Psoas muscle (tissue), 8 donors: ENCODE data around the gene CKM. TPM values are rescaled to one million over a fixed set of nuclear protein-coding genes. Genes with fewer than 3 reads are reported as not detected.

Experiments used
- ATAC-seq, 4 donors: fragments of 200-7000 bp; cut with Tn5 transposase; one replicate each; pipeline ENCODE4 v1.9.1; 2020; ENCODE audit warnings: moderate library complexity in 3 of 4, mild to moderate bottlenecking in 2 of 4
- DNase-seq, 2 donors: peaks; one replicate each; pipeline ENCODE4 v3.0.0-alpha.2; 2020
- H3K27ac ChIP-seq: fragments of 200-600 bp; one replicate; pipeline ENCODE4 v1.8.0; 2022
- H3K27me3 ChIP-seq, 3 donors: fragments of 200-600 bp in 1 of 3; one replicate each; pipeline versions ENCODE4 v1.6.1 to v1.8.0; 2013 to 2022; ENCODE audit warnings: low read length in 2 of 3, mild to moderate bottlenecking in 2 of 3, moderate library complexity in 1 of 3; ENCODE audit not compliant: insufficient read depth in 3 of 3
- H3K36me3 ChIP-seq, 2 donors: fragments of 200-600 bp in 1 of 2; one replicate each; pipeline versions ENCODE4 v1.6.1 to v1.8.0; 2013 to 2022; ENCODE audit warnings: low read depth in 1 of 2, mild to moderate bottlenecking in 1 of 2, moderate library complexity in 1 of 2; ENCODE audit not compliant: insufficient read depth in 1 of 2
- H3K4me1 ChIP-seq: fragments of 200-600 bp; one replicate; pipeline ENCODE4 v1.8.0; 2022
- H3K4me3 ChIP-seq: fragments of 200-600 bp; one replicate; pipeline ENCODE4 v1.8.0; 2022; ENCODE audit warnings: mild to moderate bottlenecking
- H3K9me3 ChIP-seq: fragments of 200-600 bp; one replicate; pipeline ENCODE4 v1.8.0; 2022
- WGBS, 3 donors: extraction: QIAGEN DNeasy Blood & Tissue Kit; methylation state at CpG; one replicate each; pipeline versions ENCODE4 v1.1.6 to v1.1.7; 2013; 5-methylcytosine and 5-hydroxymethylcytosine counted together
- intact Hi-C, 2 donors: fragments of 100-400 bp; cut with DNase I; formaldehyde crosslinking; loops; one replicate each; pipeline versions ENCODE4 v1.11.0 to v1.14.2; 2022
- polyA plus RNA-seq, 3 donors: library from polyadenylated mRNA; stranded (reverse); fragments of 200-250 nt; gene quantifications; one replicate each; pipeline ENCODE4 v1.2.3, GENCODE V29; 2013
- total RNA-seq, 4 donors: library from RNA; stranded (reverse); fragmentation: NEBNext Ultra II Directional in 2 of 4; extraction: Animal tissue kit (Norgen Biotek cat#: 25700) in 2 of 4; gene quantifications; one replicate each; pipeline versions ENCODE4 v1.2.1 to v1.2.4, GENCODE V29; 2021 to 2023
- TF ChIP-seq, protein P1 (sequence below): fragments of 200-600 bp; IDR thresholded peaks from one replicate; pipeline ENCODE4 v1.8.0; 2022; ENCODE audit warnings: antibody characterized with exemption
- donor health status: healthy with polysubstance abuse.
- donor health status: DM: no; HTN: no; CAD: no; lungs with moderate emphysema.
- donor health status: Bipolar disorder and iron deficiency.
- donor health status: healthy.
- donor health status: DM: yes; HTN: yes; CAD: no.
- donor health status: DM: no; HTN: no; CAD: no.
- donor health status: DM: no; HTN: no; CAD: no.
- donor health status: DM: yes; HTN: yes; CAD: no.

Gene CKM
- total and polyA plus RNA-seq, 7 donors, result 9,503 to 23,818 (median 15,775) TPM

DNA sequence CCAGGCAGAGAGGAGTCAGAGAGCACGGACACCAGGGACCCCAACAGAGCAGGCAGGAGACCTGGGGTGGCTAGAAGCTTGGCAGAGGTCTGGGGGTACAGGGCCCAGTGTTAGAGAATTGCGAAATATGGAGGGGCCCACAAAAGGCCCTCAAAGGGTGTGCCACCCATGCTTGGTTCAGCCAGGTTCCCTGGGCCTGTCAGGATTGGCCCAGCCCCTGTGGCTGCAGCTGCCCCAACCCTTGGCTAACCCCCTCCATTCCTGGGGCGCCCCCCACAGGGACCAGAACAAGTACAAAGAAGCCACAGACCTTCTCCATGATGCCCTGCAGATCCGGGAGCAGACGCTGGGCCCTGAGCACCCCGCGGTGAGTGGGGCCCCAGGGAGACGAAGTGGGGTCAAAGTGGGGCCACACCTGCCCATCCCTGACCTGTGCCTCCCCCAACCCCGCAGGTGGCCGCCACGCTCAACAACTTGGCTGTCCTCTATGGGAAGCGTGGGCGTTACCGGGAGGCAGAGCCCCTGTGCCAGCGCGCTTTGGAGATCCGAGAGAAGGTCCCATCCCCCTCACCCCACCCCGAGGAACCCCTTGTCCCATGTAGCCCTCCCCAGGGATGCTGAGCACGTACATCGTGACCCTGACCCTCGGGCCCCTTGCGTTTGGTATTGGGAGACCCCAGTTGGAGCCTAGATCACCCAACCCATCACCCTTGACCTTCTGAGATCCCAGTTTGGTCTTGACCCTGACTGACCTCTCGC lies 25.9 kb upstream of the CKM start:
- no peaks in the 10 kb centered on the region for H3K9me3 ChIP-seq

DNA sequence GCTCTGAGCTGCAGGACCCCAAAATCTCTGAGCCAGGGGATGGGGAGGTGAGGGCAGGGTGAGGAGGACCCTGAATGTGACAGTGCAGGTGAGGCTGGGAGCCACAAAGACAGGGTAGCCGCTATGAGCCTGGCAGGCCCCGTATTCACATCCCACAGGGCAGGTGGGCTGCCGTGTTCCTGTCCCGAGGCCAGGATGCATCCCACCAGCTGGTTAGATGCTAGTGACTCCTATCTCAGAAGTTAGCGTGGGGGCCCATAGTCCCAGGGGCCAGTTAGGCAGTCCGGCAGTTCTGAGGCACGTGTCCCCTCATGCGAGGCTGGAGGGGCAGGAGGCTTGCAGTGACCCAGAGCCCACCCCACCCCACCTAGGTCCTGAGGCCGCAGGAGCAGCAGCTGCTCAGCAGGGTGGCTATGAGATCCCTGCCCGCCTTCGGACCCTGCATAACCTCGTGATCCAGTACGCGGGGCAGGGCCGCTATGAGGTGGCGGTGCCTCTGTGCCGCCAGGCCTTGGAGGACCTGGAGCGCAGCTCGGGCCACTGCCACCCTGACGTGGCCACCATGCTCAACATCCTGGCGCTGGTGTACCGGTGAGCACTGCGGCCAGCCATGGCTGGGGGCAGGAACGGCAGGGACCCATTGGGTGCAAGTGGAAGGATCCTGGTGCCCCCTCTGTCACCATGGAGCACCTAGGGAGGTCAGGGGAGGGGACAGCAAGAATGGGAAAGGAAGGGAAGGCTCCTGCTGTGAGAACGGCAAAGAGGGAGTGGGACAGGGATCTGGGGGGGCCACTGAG lies 25.1 kb upstream of the CKM start:
- Histone ChIP-seq H3K4me3 (no peak overlapping the region), H3K36me3 (peaks cover 2 to 16% of the 10 kb centered on the region in 2 donors), H3K4me1 (no peaks in the 10 kb centered on the region), H3K27ac (no peak overlapping the region), H3K27me3 (peaks cover 0 to 5% (median 5%) of the 10 kb centered on the region in 3 donors), H3K9me3 (no peaks in the 10 kb centered on the region)
- no peak for DNase-seq
- TF ChIP-seq, protein P1, sequence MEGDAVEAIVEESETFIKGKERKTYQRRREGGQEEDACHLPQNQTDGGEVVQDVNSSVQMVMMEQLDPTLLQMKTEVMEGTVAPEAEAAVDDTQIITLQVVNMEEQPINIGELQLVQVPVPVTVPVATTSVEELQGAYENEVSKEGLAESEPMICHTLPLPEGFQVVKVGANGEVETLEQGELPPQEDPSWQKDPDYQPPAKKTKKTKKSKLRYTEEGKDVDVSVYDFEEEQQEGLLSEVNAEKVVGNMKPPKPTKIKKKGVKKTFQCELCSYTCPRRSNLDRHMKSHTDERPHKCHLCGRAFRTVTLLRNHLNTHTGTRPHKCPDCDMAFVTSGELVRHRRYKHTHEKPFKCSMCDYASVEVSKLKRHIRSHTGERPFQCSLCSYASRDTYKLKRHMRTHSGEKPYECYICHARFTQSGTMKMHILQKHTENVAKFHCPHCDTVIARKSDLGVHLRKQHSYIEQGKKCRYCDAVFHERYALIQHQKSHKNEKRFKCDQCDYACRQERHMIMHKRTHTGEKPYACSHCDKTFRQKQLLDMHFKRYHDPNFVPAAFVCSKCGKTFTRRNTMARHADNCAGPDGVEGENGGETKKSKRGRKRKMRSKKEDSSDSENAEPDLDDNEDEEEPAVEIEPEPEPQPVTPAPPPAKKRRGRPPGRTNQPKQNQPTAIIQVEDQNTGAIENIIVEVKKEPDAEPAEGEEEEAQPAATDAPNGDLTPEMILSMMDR, result no peak
- ATAC-seq, result no peak
- WGBS, 3 donors, result 55 to 58% (median 56%) methylated on average over 25 of the region's 25 CpGs
- intact Hi-C loops, result no loop called here

More for the DNA sequence above, 25.9 kb upstream of the CKM start:
- WGBS, 3 donors, result 69 to 71% (median 71%) methylated on average over 20 to 23 of the region's 23 CpGs
- DNase-seq (no peak), ATAC-seq (no peak)
- intact Hi-C loops, result no loop called here
- Histone ChIP-seq H3K4me3 (no peak overlapping the region), H3K4me1 (no peaks in the 10 kb centered on the region), H3K36me3 (peaks cover 2 to 23% of the 10 kb centered on the region in 2 donors), H3K27ac (no peak overlapping the region), H3K27me3 (peaks cover 0 to 5% (median 5%) of the 10 kb centered on the region in 3 donors)
- TF ChIP-seq, protein P1, result no peak

DNA sequence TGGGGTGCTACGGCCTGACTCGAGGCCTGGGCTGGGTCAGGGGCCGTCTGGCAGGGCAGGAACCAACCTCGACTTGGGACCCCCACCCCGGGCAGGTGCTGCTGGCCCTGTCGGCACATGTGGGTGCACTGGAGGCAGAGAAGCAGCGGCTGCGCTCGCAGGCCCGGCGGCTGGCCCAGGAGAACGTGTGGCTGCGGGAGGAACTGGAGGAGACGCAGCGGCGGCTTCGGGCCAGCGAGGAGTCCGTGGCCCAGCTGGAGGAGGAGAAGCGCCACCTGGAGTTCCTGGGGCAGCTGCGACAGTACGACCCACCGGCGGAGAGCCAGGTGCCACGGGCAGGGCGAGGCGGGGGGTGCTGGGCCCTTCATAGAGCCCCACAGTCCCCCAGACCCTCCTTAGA lies 23.8 kb upstream of the CKM start:
- Histone ChIP-seq H3K36me3 (peaks cover 2 to 5% of the 10 kb centered on the region in 2 donors), H3K27ac (no peak overlapping the region), H3K27me3 (peaks cover 0 to 7% (median 7%) of the 10 kb centered on the region in 3 donors), H3K9me3 (no peaks in the 10 kb centered on the region), H3K4me3 (no peak overlapping the region), H3K4me1 (no peaks in the 10 kb centered on the region)
- intact Hi-C loops, result no loop called here
- DNase-seq, result no peak
- peak; percentile 20 to 63 (median 47) for ATAC-seq
- TF ChIP-seq, protein P1, result no peak
- WGBS, 3 donors, result 20 to 32% (median 25%) methylated on average over 13 to 27 of the region's 27 CpGs

DNA sequence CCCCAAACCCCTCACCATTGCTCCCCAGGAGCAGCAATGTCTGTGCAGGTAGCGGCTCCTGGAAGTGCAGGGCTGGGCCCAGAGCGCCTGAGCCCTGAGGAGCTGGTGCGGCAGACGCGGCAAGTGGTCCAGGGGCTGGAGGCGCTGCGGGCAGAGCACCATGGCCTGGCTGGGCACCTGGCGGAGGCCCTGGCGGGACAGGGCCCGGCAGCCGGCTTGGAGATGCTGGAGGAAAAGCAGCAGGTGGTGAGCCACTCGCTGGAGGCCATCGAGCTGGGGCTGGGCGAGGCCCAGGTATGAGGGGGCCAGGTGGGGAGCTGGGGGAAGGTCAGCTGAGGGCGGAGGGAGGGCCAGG lies 22.8 kb upstream of the CKM start:
- intact Hi-C loops, result no loop called here
- H3K27ac ChIP-seq, result no peak overlapping the region
- WGBS, 3 donors, result 77 to 86% (median 81%) methylated on average over 15 of the region's 15 CpGs
- DNase-seq (no peak), ATAC-seq (no peak)
- H3K9me3 ChIP-seq, result no peaks in the 10 kb centered on the region
- H3K36me3 ChIP-seq, result no peaks in the 10 kb centered on the region
- TF ChIP-seq, protein P1, result no peak
- no peaks in the 10 kb centered on the region for H3K4me1 ChIP-seq
- H3K27me3 ChIP-seq, result peaks cover 0 to 17% (median 12%) of the 10 kb centered on the region in 3 donors
- no peak overlapping the region for H3K4me3 ChIP-seq
